SK-N-SH (cell line): ENCODE data around the gene CXCL3.

Experiments used
- EP300 ChIP-seq, 2 experiments: IDR thresholded peaks; 2 replicates each; pipeline versions ENCODE4 v1.4.0 to v1.6.1; 2012; ENCODE audit warnings: borderline replicate concordance in 1 of 2, low read depth in 1 of 2, low read length in 1 of 2
- EZH2phosphoT487 ChIP-seq: fragments of 200-600 bp; sonication (generic); IDR thresholded peaks from 2 replicates; pipeline ENCODE4 v1.6.1; 2017; ENCODE audit warnings: low read depth, mixed run types, mild to moderate bottlenecking, antibody characterized with exemption, moderate library complexity, borderline replicate concordance
- RCOR1 ChIP-seq: fragments of 150-350 bp; IDR thresholded peaks from 2 replicates; pipeline ENCODE4 v1.6.1; 2017; ENCODE audit warnings: antibody characterized with exemption, low read length
- TEAD4 ChIP-seq: IDR thresholded peaks from 2 replicates; pipeline ENCODE4 v1.4.0; 2012; ENCODE audit warnings: mild to moderate bottlenecking, borderline replicate concordance; ENCODE audit not compliant: insufficient read depth
- YY1 ChIP-seq: IDR thresholded peaks from 2 replicates; pipeline ENCODE4 v1.4.0; 2012; ENCODE audit warnings: low read depth, mild to moderate bottlenecking
- TF ChIP-seq, protein P1 (sequence below): fragments of 150-350 bp; IDR thresholded peaks from 2 replicates; pipeline ENCODE4 v1.6.1; 2016; ENCODE audit warnings: mild to moderate bottlenecking, low read depth, low read length
- TF ChIP-seq, protein P2 (sequence below): fragments of 200-600 bp; sonication (generic); IDR thresholded peaks from 2 replicates; pipeline ENCODE4 v1.6.1; 2017; ENCODE audit warnings: antibody characterized with exemption, mild to moderate bottlenecking, moderate library complexity
- TF ChIP-seq, protein P3 (sequence below): IDR thresholded peaks from 2 replicates; pipeline ENCODE4 v1.6.1; 2012; ENCODE audit warnings: mild to moderate bottlenecking, low read depth, low read length, moderate library complexity

DNA sequence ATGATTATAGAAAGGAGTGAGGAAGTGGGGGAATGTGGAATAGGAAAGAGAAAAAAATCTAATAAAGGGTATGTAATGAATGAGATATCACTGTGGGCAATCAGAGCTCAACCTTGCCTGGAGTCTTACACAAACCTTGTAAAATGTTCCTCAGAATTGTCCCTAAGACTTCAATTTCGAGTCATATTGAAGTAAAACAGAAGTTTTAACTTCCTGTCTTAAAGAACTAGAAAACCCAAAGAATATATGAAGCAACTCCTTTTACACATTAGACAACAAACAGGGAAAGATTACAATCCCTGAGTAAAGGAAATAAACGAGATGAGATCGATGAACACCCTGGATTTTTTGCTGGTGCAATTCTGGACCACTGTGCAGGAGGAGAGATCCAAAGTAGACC, 42.5 kb upstream of the CXCL3 start:
- TF ChIP-seq, protein P1, sequence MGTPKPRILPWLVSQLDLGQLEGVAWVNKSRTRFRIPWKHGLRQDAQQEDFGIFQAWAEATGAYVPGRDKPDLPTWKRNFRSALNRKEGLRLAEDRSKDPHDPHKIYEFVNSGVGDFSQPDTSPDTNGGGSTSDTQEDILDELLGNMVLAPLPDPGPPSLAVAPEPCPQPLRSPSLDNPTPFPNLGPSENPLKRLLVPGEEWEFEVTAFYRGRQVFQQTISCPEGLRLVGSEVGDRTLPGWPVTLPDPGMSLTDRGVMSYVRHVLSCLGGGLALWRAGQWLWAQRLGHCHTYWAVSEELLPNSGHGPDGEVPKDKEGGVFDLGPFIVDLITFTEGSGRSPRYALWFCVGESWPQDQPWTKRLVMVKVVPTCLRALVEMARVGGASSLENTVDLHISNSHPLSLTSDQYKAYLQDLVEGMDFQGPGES = no peak
- TF ChIP-seq, protein P2, sequence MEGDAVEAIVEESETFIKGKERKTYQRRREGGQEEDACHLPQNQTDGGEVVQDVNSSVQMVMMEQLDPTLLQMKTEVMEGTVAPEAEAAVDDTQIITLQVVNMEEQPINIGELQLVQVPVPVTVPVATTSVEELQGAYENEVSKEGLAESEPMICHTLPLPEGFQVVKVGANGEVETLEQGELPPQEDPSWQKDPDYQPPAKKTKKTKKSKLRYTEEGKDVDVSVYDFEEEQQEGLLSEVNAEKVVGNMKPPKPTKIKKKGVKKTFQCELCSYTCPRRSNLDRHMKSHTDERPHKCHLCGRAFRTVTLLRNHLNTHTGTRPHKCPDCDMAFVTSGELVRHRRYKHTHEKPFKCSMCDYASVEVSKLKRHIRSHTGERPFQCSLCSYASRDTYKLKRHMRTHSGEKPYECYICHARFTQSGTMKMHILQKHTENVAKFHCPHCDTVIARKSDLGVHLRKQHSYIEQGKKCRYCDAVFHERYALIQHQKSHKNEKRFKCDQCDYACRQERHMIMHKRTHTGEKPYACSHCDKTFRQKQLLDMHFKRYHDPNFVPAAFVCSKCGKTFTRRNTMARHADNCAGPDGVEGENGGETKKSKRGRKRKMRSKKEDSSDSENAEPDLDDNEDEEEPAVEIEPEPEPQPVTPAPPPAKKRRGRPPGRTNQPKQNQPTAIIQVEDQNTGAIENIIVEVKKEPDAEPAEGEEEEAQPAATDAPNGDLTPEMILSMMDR = no peak
- no peak for TF ChIP-seq EP300 (IDR thresholded peaks at IDR 0.05; ENCODE audit: borderline replicate concordance in 1 of 2, low read depth in 1 of 2, low read length in 1 of 2)
- no peak for TF ChIP-seq EZH2phosphoT487
- TF ChIP-seq, protein P3, sequence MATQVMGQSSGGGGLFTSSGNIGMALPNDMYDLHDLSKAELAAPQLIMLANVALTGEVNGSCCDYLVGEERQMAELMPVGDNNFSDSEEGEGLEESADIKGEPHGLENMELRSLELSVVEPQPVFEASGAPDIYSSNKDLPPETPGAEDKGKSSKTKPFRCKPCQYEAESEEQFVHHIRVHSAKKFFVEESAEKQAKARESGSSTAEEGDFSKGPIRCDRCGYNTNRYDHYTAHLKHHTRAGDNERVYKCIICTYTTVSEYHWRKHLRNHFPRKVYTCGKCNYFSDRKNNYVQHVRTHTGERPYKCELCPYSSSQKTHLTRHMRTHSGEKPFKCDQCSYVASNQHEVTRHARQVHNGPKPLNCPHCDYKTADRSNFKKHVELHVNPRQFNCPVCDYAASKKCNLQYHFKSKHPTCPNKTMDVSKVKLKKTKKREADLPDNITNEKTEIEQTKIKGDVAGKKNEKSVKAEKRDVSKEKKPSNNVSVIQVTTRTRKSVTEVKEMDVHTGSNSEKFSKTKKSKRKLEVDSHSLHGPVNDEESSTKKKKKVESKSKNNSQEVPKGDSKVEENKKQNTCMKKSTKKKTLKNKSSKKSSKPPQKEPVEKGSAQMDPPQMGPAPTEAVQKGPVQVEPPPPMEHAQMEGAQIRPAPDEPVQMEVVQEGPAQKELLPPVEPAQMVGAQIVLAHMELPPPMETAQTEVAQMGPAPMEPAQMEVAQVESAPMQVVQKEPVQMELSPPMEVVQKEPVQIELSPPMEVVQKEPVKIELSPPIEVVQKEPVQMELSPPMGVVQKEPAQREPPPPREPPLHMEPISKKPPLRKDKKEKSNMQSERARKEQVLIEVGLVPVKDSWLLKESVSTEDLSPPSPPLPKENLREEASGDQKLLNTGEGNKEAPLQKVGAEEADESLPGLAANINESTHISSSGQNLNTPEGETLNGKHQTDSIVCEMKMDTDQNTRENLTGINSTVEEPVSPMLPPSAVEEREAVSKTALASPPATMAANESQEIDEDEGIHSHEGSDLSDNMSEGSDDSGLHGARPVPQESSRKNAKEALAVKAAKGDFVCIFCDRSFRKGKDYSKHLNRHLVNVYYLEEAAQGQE = no peak
- TF ChIP-seq RCOR1 = no peak
- no peak for TF ChIP-seq YY1
- TF ChIP-seq TEAD4 = no peak
